A673 (cell line): ENCODE results near the gene CBX7.

Source experiments
- EZH2 ChIP-seq: fragments of 200-600 bp; sonication (generic); IDR thresholded peaks from 2 replicates; pipeline ENCODE4 v1.6.1; 2017; ENCODE audit warnings: borderline replicate concordance, low read depth, mild to moderate bottlenecking, mixed read lengths, antibody characterized with exemption, low read length; ENCODE audit not compliant: poor library complexity, severe bottlenecking
- TF ChIP-seq, protein P1 (sequence below): fragments of 300-800, 200-600 bp; sonication (generic); conservative IDR thresholded peaks from 2 replicates; pipeline ENCODE4 v1.5.1; 2017; ENCODE audit warnings: low read depth, mild to moderate bottlenecking, antibody characterized with exemption, low read length, moderate library complexity, mixed read lengths

- no peak for TF ChIP-seq EZH2
- TF ChIP-seq, protein P1, sequence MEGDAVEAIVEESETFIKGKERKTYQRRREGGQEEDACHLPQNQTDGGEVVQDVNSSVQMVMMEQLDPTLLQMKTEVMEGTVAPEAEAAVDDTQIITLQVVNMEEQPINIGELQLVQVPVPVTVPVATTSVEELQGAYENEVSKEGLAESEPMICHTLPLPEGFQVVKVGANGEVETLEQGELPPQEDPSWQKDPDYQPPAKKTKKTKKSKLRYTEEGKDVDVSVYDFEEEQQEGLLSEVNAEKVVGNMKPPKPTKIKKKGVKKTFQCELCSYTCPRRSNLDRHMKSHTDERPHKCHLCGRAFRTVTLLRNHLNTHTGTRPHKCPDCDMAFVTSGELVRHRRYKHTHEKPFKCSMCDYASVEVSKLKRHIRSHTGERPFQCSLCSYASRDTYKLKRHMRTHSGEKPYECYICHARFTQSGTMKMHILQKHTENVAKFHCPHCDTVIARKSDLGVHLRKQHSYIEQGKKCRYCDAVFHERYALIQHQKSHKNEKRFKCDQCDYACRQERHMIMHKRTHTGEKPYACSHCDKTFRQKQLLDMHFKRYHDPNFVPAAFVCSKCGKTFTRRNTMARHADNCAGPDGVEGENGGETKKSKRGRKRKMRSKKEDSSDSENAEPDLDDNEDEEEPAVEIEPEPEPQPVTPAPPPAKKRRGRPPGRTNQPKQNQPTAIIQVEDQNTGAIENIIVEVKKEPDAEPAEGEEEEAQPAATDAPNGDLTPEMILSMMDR: no peak
These were observed 24.0 kb downstream of the CBX7 start for GRCh38 chr22:39128508-39128907.
